IMR-90 (cell line): Measurements from ENCODE around the gene IRF6. TPM values are rescaled to one million over a fixed set of nuclear protein-coding genes. Genes with fewer than 3 reads are reported as not detected.

Experiments
- ATAC-seq: fragments of 200-7000 bp; cut with Tn5 transposase; 2 replicates; pipeline ENCODE4 v1.9.1; 2020; ENCODE audit warnings: low read depth, mild to moderate bottlenecking, moderate library complexity
- BruUV-seq: library from RNA; stranded (reverse); fragments of 400-500 nt; replicated peaks from 2 replicates; lab custom pipeline; 2021; lab: Mats Ljungman, UMichigan
- CTCF ChIA-PET: fragments of 300-600 bp; formaldehyde crosslinking; extraction: SDS; loops from one replicate; lab custom pipeline; 2021; ENCODE audit warnings: antibody characterized with exemption; lab: Yijun Ruan, JAX
- POLR2A ChIA-PET: fragments of 300-600 bp; sonication (Branson Sonifier 250); formaldehyde crosslinking; loops from one replicate; lab custom pipeline; 2022; ENCODE audit warnings: antibody characterized with exemption; ENCODE audit not compliant: unreplicated experiment; lab: Charles Lee
- DNase-seq: peaks from one replicate; pipeline ENCODE4 v3.0.0; 2013
- H2AFZ ChIP-seq: replicated peaks from 2 replicates; pipeline ENCODE3; 2013; ENCODE audit warnings: low read length, mild to moderate bottlenecking; ENCODE audit not compliant: poor library complexity
- H2AK5ac ChIP-seq: 2 replicates; pipeline ENCODE4 v1.6.1; 2013; ENCODE audit warnings: low read depth, low read length, inconsistent platforms
- H2AK9ac ChIP-seq: replicated peaks from 2 replicates; pipeline ENCODE3; 2013; ENCODE audit warnings: mild to moderate bottlenecking, low read depth, low read length, moderate library complexity; ENCODE audit not compliant: poor library complexity
- H2BK120ac ChIP-seq: 2 replicates; pipeline ENCODE4 v1.6.1; 2013; ENCODE audit warnings: low read depth, low read length, inconsistent platforms
- H2BK15ac ChIP-seq: 3 replicates; pipeline ENCODE4 v1.6.1; 2013; ENCODE audit warnings: low read depth, low read length, inconsistent platforms
- H2BK20ac ChIP-seq: 2 replicates; pipeline ENCODE4 v1.6.1; 2013; ENCODE audit warnings: low read depth, mild to moderate bottlenecking, inconsistent platforms, low read length, moderate library complexity
- H2BK5ac ChIP-seq: 2 replicates; pipeline ENCODE4 v1.6.1; 2013; ENCODE audit warnings: mild to moderate bottlenecking, low read depth, low read length, inconsistent platforms; ENCODE audit not compliant: poor library complexity, severe bottlenecking
- H3K14ac ChIP-seq: replicated peaks from 2 replicates; pipeline ENCODE4 v1.6.1; 2013; ENCODE audit warnings: low read depth, low read length, inconsistent platforms
- H3K18ac ChIP-seq: 2 replicates; pipeline ENCODE4 v1.6.1; 2013; ENCODE audit warnings: low read depth, low read length, control low read depth
- H3K23ac ChIP-seq: 2 replicates; pipeline ENCODE4 v1.6.1; 2013; ENCODE audit warnings: low read depth, low read length, inconsistent platforms
- H3K27ac ChIP-seq: 2 replicates; pipeline ENCODE4 v1.5.1; 2013; ENCODE audit warnings: mild to moderate bottlenecking, control low read depth, low read length; ENCODE audit not compliant: insufficient read depth
- H3K27me3 ChIP-seq: 2 replicates; pipeline ENCODE4 v1.6.1; 2013; ENCODE audit warnings: low read length; ENCODE audit not compliant: control insufficient read depth, insufficient read depth
- H3K36me3 ChIP-seq: 2 replicates; pipeline ENCODE4 v1.6.1; 2013; ENCODE audit warnings: low read length, mixed read lengths; ENCODE audit not compliant: control insufficient read depth, insufficient read depth
- H3K4ac ChIP-seq: 2 replicates; pipeline ENCODE4 v1.6.1; 2013; ENCODE audit warnings: low read depth, low read length, inconsistent platforms
- H3K4me1 ChIP-seq: 2 replicates; pipeline ENCODE4 v1.6.1; 2013; ENCODE audit warnings: low read length, mixed read lengths; ENCODE audit not compliant: control insufficient read depth, insufficient read depth
- H3K4me2 ChIP-seq: 2 replicates; pipeline ENCODE4 v1.6.1; 2013; ENCODE audit warnings: low read depth, mild to moderate bottlenecking, control low read depth, low read length, moderate library complexity
- H3K4me3 ChIP-seq: 2 replicates; pipeline ENCODE4 v1.5.1; 2013; ENCODE audit warnings: low read depth, mild to moderate bottlenecking, control low read depth, low read length, moderate library complexity; ENCODE audit not compliant: insufficient read depth
- H3K56ac ChIP-seq: 2 replicates; pipeline ENCODE4 v1.6.1; 2013; ENCODE audit warnings: low read length, inconsistent platforms; ENCODE audit not compliant: insufficient read depth; ENCODE audit errors: extremely low read depth
- H3K79me1 ChIP-seq, 2 experiments: 2 replicates each; pipeline ENCODE4 v1.6.1; 2013; ENCODE audit warnings: low read length in 2 of 2, inconsistent platforms in 1 of 2, low read depth in 1 of 2
- H3K9ac ChIP-seq: 2 replicates; pipeline ENCODE4 v1.6.1; 2013; ENCODE audit warnings: low read depth, low read length, control low read depth
- H3K9me1 ChIP-seq: 2 replicates; pipeline ENCODE4 v1.6.1; 2013; ENCODE audit warnings: low read length, inconsistent platforms; ENCODE audit not compliant: insufficient read depth
- H3K9me3 ChIP-seq: 2 replicates; pipeline ENCODE4 v1.6.1; 2013; ENCODE audit warnings: low read length; ENCODE audit not compliant: control insufficient read depth, insufficient read depth
- H4K20me1 ChIP-seq: 2 replicates; pipeline ENCODE4 v1.6.1; 2013; ENCODE audit warnings: low read length, inconsistent platforms; ENCODE audit not compliant: insufficient read depth
- H4K5ac ChIP-seq: 2 replicates; pipeline ENCODE4 v1.6.1; 2013; ENCODE audit warnings: mild to moderate bottlenecking, low read depth, low read length, control low read depth
- H4K8ac ChIP-seq, 2 experiments: 2 replicates each; pipeline ENCODE4 v1.6.1; 2013; ENCODE audit warnings: low read depth in 2 of 2, low read length in 2 of 2, control low read depth in 1 of 2, inconsistent platforms in 1 of 2
- H4K91ac ChIP-seq: 2 replicates; pipeline ENCODE4 v1.6.1; 2013; ENCODE audit warnings: low read depth, low read length, inconsistent platforms; ENCODE audit not compliant: insufficient read depth
- BHLHE40 ChIP-seq: fragments of 150-350 bp; IDR thresholded peaks from 2 replicates; pipeline ENCODE4 v1.6.1; 2016; ENCODE audit warnings: mild to moderate bottlenecking, low read depth, low read length
- CTCF ChIP-seq: conservative IDR thresholded peaks from 2 replicates; pipeline ENCODE4 v1.5.1; 2012; ENCODE audit warnings: mild to moderate bottlenecking, low read depth, low read length, improper control_type of control experiment
- ELK1 ChIP-seq: fragments of 150-350 bp; IDR thresholded peaks from 2 replicates; pipeline ENCODE4 v1.6.1; 2016; ENCODE audit warnings: low read depth, mild to moderate bottlenecking, low read length, moderate library complexity, borderline replicate concordance
- FOS ChIP-seq: fragments of 150-350 bp; IDR thresholded peaks from 2 replicates; pipeline ENCODE4 v1.6.1; 2016; ENCODE audit warnings: low read depth, low read length
- MAFK ChIP-seq: IDR thresholded peaks from 2 replicates; pipeline ENCODE4 v1.6.1; 2012; ENCODE audit warnings: low read depth, low read length, improper control_type of control experiment
- MAZ ChIP-seq: IDR thresholded peaks from 2 replicates; pipeline ENCODE4 v1.6.1; 2012; ENCODE audit warnings: low read depth, mild to moderate bottlenecking, low read length, improper control_type of control experiment, moderate library complexity, borderline replicate concordance
- MXI1 ChIP-seq: IDR thresholded peaks from 2 replicates; pipeline ENCODE4 v1.6.1; 2012; ENCODE audit warnings: low read depth, mild to moderate bottlenecking, low read length, moderate library complexity, borderline replicate concordance
- NFE2L2 ChIP-seq: fragments of 150-350 bp; IDR thresholded peaks from 2 replicates; pipeline ENCODE4 v1.6.1; 2016; ENCODE audit warnings: low read depth, mild to moderate bottlenecking, low read length
- POLR2A ChIP-seq: IDR thresholded peaks from 2 replicates; pipeline ENCODE4 v1.6.1; 2012; ENCODE audit warnings: mild to moderate bottlenecking, low read depth, low read length
- RAD21 ChIP-seq: IDR thresholded peaks from 2 replicates; pipeline ENCODE4 v1.6.1; 2012; ENCODE audit warnings: low read length, improper control_type of control experiment
- SMC3 ChIP-seq: fragments of 150-350 bp; IDR thresholded peaks from 2 replicates; pipeline ENCODE4 v1.6.1; 2016; ENCODE audit warnings: low read depth, mild to moderate bottlenecking, antibody characterized with exemption, low read length, moderate library complexity
- USF2 ChIP-seq: fragments of 150-350 bp; IDR thresholded peaks from 2 replicates; pipeline ENCODE4 v1.6.1; 2017; ENCODE audit warnings: mild to moderate bottlenecking, antibody characterized with exemption, low read length, low read depth
- WGBS, 2 experiments: methylation state at CpG; one replicate each; pipeline versions ENCODE4 v1.1.5 to v1.1.7; 2013; ENCODE audit warnings: missing lambda C conversion rate in 2 of 2; ENCODE audit not compliant: insufficient read length in 1 of 2; ENCODE audit errors: extremely low coverage in 2 of 2; 5-methylcytosine and 5-hydroxymethylcytosine counted together
- dilution Hi-C: fragments of 300-500 bp; cut with HindIII; formaldehyde crosslinking; loops from one replicate; pipeline ENCODE4 v1.14.3; 2018; ENCODE audit warnings: low sequenced_read_pairs; ENCODE audit not compliant: unreplicated experiment
- in situ Hi-C: fragments of 300-500 bp; cut with MboI; formaldehyde crosslinking; loops from 3 replicates; pipeline ENCODE4 v1.14.3; 2019; ENCODE audit warnings: low sequenced_read_pairs, inconsistent platforms, mixed read lengths
- intact Hi-C: fragments of 100-400 bp; cut with micrococcal nuclease; formaldehyde crosslinking; loops from 2 replicates; pipeline ENCODE4 v1.10.0; 2022
- polyA plus RNA-seq, 3 experiments: library from polyadenylated mRNA; depleted of rRNA; stranded (reverse); fragments of >200 nt; gene quantifications; 2 replicates each; pipeline ENCODE4 v1.2.3, GENCODE V29; 2012; ENCODE audit warnings: low replicate concordance in 1 of 3
- total RNA-seq: library from RNA; depleted of rRNA; stranded (reverse); fragments of >200 nt; gene quantifications from 2 replicates; pipeline ENCODE4 v1.2.3, GENCODE V29; 2012

Gene IRF6
- total and polyA plus RNA-seq, 2 of the 4 experiments (the other 2 are of a cell fraction) = 1.2 to 2.9 TPM

DNA sequence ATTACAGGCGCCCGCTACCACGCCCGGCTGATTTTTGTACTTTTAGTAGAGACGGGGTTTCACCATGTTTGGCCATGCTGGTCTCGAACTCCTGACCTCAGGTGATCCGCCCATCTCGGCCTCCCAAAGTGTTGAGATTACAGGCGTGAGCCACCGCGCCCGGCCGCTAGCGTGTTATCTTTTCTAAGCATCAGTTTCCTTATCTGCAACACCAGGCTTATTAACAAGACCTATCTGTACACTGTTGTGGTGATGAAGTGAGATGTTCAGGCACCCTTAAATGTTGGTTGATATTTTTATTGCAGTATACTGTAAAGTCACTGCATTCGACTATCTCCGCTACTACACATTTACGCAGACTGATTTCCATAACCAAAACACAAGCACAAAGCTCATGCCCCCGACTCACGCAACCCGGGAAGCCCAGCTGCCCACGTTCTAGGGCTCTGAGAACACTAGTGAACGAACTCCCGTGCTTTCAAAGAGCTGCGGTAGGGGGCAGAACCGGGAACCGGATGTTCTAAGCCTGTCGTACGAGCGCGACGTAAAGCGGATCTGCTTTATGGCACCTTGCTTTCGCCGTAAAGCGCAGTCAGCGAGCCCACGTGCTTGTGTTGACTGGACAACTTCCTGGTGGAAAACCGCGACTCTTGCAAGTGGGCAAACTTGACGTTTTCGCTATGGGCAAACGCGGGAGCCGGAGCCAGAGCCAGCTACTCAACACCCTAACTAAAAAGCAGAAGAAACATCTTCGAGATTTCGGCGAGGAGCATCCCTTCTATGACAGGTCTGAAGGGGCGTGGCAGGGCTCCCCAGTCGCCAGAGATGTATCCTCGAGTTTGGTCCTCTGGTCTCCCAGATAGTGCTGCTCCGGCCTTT lies 21.7 kb upstream of the IRF6 start, which contains the start of gene UTP25:
Gene UTP25, plus strand, starts transcription at position 589 of the 879 bp plus-strand sequence. Its CDS starts 92 bp downstream, at position 681.
- Histone ChIP-seq H2AFZ (peak within 1 kb of the TSS; percentile 92), H3K56ac (peak within 1 kb of the TSS; percentile 45), H4K5ac (peak within 1 kb of the TSS; percentile 92), H2BK15ac (peak within 1 kb of the TSS; percentile 43; the same call in 1 of the 3 replicates), H3K79me1 (peaks cover 0 to 24% of the 10 kb centered on the region in 2 experiments; a peak in 2 of 4 replicates), H3K23ac (peak within 1 kb of the TSS; percentile 46; the same call in 1 of the 2 replicates), H3K4me1 (peaks cover 4% of the 10 kb centered on the region; the same call in 1 of the 2 replicates), H2AK9ac (peak within 1 kb of the TSS; percentile 83), H2AK5ac (peak within 1 kb of the TSS; percentile 10), H2BK120ac (peak within 1 kb of the TSS; percentile 71), H4K20me1 (no peaks in the 10 kb centered on the region), H3K27me3 (no peaks in the 10 kb centered on the region), H3K18ac (peak within 1 kb of the TSS; percentile 41; the same call in 1 of the 2 replicates), H3K4me2 (peak within 1 kb of the TSS; percentile 77), H3K14ac (peak within 1 kb of the TSS; percentile 87), H2BK20ac (peak within 1 kb of the TSS; percentile 23; the same call in 1 of the 2 replicates), H3K9me1 (peaks cover 3% of the 10 kb centered on the region), H3K4me3 (peak within 1 kb of the TSS; percentile 66), H3K9ac (peak within 1 kb of the TSS; percentile 62), H3K9me3 (no peaks in the 10 kb centered on the region), H2BK5ac (peak within 1 kb of the TSS; percentile 77), H4K91ac (peak within 1 kb of the TSS; percentile 78), H3K36me3 (peaks cover 2% of the 10 kb centered on the region; the same call in 1 of the 2 replicates), H3K27ac (peak within 1 kb of the TSS; percentile 61), H3K4ac (peak within 1 kb of the TSS; percentile 85), H4K8ac (peak within 1 kb of the TSS; percentile 67 to 97)
- ChIA-PET CTCF (interaction anchor here (0.7 to 1.1 kb wide), 5 partner anchors 9 to 34 kb away, joined by 3 to 8 read pairs (median 3); no protein-coding TSS in a partner anchor), POLR2A (no interaction called here)
- intact Hi-C loops = loop anchor here (1.0 to 10.0 kb wide), 2 partner anchors 13 to 877 kb away; no protein-coding TSS in a partner anchor
- ATAC-seq (peak; percentile 92), DNase-seq (peak; percentile 97)
- no TSS peak for BruUV-seq
- dilution Hi-C loops = no loop called here
- WGBS, 2 experiments = 27% methylated on average over 21 of the region's 51 CpGs; no CpG with 5 or more reads in 1 of the 2 experiments
- in situ Hi-C loops = no loop called here
- peak; percentile 76 for TF ChIP-seq CTCF
- TF ChIP-seq ELK1 = no peak
- no peak for TF ChIP-seq POLR2A
- TF ChIP-seq FOS = no peak
- TF ChIP-seq MAFK = peak; percentile 21; the same call in 1 of the 2 replicates
- TF ChIP-seq MAZ = no peak
- peak; percentile 37 for TF ChIP-seq SMC3
- TF ChIP-seq NFE2L2 = no peak
- TF ChIP-seq MXI1 = peak; percentile 99
- TF ChIP-seq RAD21 = peak; percentile 36
- peak; percentile 33; the same call in 1 of the 2 replicates for TF ChIP-seq BHLHE40
- TF ChIP-seq USF2 = peak; percentile 86
